GM20431 (cell line): Measurements from ENCODE around the gene ZNF697.
"Not testable (repeated sequence)": the region's sequence is repeated elsewhere in the genome, so short reads cannot be mapped to it uniquely, and the experiment has no call there.

Source experiments
- in situ Hi-C: fragments of 300-500 bp; cut with MseI, MboI; formaldehyde crosslinking; loops from one replicate; pipeline ENCODE4 v1.15.0; 2020; ENCODE audit warnings: low sequenced_read_pairs; ENCODE audit not compliant: unreplicated experiment

The ZNF697 gene

DNA sequence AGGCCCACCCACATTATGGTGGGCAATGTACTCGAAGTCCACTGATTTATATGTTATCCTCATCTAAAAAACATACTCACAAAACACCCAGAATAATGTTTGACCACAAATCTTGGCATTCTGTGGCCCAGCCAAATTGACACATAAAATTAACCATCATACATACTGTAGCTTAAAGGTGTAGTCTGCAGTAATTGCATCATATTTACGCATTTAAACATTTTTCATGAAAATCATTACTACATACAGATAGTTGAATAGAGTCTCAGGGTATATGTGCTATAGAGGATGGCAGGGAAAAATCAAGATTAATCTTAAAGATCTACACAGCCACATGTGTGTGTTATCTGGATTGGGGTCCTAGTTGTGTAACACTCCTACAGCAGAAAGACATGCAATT, 14.5 kb downstream of the ZNF697 start:
- in situ Hi-C loops: no loop called here

- in situ Hi-C loops: no loop called here
Measured at GRCh38 chr1:119632841-119633240, 15.2 kb downstream of the ZNF697 start.

- in situ Hi-C loops: no loop called here
Measured at GRCh38 chr1:119632103-119632490, 16.0 kb downstream of the ZNF697 start.

DNA sequence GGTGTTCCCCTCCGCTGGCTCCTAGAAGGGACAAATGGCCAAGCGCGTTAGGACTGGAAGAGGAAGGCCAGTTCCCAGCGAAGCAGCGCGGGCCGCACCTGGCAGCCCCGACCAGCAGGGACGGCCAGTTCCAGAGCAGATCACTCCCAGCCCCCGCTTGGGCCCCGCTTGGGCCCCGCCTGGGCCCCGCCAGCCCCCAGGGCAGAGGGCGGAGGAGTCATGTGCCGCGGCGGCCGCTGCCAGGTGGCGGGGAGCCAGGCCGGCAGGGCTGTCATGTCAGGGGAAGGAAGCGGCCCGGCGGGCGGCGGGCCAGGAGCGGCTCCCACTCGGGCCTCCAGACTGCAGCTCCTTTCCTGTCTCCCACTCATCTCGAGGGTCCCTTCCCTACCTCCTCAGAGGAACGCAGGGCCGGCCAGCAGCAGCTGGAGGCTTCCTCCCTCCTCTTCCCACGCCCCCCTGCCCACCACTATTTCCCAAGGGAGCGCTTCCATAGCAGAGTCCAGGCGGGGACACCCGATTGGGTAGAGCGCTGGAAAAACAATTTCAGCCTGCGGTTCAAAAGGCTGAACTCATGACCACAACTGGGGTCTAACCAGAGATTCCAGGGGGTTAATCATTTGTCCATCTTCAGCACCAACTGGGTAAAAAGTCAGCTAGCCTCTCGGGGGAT, 16.5 kb downstream of the ZNF697 start:
- in situ Hi-C loops: no loop called here

DNA sequence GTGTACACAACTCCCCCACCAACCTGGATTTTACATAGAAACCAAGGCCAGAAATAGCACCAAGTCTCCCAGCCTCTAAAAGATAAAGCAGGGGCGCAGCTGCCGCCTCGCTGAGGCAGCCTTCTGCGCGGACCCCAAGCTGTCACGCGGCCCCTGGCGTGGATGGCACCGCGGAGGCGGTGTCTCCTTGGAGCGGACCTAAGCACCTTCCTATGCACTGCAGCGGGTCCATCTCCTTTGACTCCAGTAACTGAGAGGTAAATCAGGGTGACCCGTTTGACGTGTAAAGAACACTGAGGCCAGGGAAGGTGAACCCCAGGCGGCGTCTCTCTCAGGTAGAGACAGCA, 17.0 kb downstream of the ZNF697 start:
- in situ Hi-C loops: no loop called here

DNA sequence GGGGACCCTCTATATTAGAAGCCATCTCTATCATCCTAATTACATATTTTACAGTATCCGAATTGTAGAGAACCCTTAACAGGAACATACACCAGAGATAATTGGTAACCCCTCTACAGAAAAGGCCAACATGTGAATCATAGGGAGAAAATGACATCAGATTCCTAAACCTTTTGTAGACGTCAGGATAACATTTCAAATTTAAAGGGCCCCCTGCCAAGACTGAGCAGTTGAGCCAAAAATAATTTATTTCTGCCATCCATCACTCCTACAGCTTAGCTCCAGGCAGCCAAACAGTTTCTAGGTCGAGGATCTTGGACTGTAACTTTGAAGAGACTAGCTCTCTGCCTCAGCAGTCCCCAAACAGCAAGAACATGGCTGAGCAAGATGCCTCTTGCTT, 21.2 kb downstream of the ZNF697 start:
- in situ Hi-C loops: no loop called here

DNA sequence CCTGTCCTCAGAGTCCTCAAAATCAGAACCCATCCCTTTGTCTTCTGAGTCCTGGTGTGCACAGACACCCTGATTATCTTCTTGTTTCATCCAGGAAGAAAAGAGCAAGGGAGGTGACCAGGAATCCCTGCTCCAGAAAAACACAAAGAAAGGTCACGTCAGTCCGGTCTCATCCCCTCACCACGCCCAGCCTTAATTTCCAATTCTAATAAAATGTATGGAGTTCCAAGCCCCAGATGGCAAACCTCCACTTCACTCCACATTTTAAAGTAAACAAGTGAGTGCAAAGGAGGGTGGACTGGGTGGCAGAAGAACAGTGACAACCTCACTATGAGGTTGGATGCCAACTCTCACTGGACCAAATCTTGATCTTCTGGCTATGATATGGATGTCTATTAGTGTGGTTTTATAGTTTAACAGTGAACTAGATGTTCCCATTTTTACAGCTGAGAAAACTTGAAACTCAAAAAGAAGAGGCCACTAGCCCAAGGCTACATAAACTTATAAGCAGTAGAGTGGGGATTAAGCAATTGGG, 22.0 kb downstream of the ZNF697 start:
- in situ Hi-C loops: no loop called here

GRCh38 chr1:119623678-119624077, 24.4 kb downstream of the ZNF697 start:
- in situ Hi-C loops: no loop called here

GRCh38 chr1:119623193-119623515, 24.9 kb downstream of the ZNF697 start:
- in situ Hi-C loops: no loop called here

DNA sequence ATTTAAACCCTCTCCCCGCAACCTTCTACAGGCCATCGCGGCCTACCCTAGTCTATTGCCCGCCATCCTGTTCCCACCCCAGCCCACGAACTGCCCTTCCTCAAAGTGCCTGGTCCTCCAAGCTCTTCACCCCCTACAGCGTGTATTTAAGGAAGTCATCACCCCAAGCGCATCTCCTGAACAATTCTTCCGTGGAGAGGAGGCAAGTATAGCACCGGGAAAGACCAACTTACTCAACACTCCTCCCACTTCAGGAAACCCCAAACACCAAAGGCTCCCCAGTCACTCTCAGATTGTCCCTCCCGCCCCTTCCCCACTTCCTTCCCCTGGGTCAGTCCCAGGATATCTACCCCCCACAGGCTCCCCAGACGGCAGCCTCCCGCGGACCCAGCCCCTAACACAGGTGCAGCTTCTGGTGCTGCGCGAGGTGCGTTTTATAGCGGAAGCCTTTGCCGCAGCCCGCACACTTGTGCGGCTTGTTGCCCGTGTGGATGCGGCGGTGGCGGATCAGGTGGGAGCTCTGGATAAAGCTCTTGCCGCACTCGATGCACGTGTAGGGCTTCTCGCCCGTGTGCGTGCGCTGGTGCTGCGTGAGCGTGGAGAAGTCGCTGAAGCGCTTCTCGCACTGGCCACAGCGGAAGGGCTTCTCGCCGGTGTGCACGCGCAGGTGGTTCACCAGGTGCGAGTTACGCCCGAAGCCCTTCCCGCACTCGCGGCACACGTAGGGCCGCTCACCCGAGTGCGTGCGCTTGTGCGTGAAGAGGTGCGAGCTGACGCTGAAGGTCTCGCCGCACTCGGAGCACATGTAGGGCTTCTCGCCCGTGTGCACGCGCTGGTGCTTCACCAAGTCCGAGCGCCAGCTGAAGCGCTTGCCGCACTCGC, 25.5 kb downstream of the ZNF697 start:
- in situ Hi-C loops: no loop called here

- in situ Hi-C loops: no loop called here
Measured at GRCh38 chr1:119621705-119622104, 26.4 kb downstream of the ZNF697 start.

- in situ Hi-C loops: no loop called here
Measured at GRCh38 chr1:119617751-119618691, 30.0 kb downstream of the ZNF697 start.

GRCh38 chr1:119616748-119617147, 31.3 kb downstream of the ZNF697 start:
- in situ Hi-C loops: not testable (repeated sequence)

GRCh38 chr1:119615100-119615499, 33.0 kb downstream of the ZNF697 start:
- in situ Hi-C loops: not testable (repeated sequence)

- in situ Hi-C loops: no loop called here
Measured at GRCh38 chr1:119613769-119614720, 34.0 kb downstream of the ZNF697 start.

GRCh38 chr1:119611701-119612113, 36.4 kb downstream of the ZNF697 start:
- in situ Hi-C loops: no loop called here

- in situ Hi-C loops: not testable (repeated sequence)
Measured at GRCh38 chr1:119608816-119609215, 39.2 kb downstream of the ZNF697 start.

- in situ Hi-C loops: not testable (repeated sequence)
Measured at GRCh38 chr1:119607087-119607807, 40.8 kb downstream of the ZNF697 start.

GRCh38 chr1:119606394-119606793, 41.7 kb downstream of the ZNF697 start:
- in situ Hi-C loops: no loop called here
